ENCODE measurements around the gene SHROOM3.
A peak's percentile ranks its signal among the peaks of the same experiment; 100 is the strongest.

Gene SHROOM3

DNA sequence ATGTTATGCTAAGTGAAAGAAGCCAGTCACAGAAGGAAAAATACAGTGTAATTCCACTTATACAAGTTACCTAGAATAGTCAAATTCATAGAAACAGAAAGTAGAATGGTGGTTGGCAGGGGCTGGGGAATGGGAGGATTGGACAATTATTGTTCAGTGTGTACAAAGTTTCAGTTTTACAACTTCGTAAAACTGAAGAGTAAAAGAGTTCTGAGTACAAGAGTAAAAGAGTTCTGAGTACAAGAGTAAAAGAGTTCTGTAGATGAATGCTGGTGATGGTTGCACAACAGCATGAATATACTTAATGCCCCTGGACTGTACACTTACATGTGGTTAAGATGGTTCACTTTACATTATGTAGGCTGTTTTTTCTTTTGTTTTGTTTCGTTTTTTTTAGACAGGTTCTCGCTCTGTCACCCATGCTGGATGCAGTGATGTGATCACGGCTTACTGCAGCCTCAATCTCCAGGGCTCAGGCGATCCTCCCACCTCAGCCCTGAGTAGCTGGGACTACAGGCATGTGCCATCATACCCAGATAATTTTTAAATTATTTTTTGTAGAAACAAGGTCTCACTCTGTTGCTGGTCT is 232.0 kb downstream of the SHROOM3 start:
- FAIRE-seq: peak; percentile 10

DNA sequence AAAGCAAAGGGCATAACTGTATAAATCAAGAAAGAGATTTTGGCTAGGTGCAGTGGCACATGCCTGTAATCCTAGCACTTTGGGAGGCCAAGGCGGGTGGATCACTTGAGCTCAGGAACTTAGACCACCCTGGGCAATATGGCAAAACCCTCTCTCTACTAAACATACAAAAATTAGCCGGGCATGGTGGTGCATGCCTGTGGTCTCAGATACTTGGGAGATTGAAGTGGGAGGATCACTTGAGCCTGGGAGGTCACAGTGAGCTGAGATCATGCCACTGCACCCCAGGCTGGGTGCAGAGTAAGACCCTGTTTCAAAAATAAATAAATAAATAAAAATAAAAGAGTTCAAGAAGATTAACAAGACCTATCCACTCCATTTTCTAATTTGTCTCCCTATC is 235.6 kb downstream of the SHROOM3 start:
- no peak for FAIRE-seq

DNA sequence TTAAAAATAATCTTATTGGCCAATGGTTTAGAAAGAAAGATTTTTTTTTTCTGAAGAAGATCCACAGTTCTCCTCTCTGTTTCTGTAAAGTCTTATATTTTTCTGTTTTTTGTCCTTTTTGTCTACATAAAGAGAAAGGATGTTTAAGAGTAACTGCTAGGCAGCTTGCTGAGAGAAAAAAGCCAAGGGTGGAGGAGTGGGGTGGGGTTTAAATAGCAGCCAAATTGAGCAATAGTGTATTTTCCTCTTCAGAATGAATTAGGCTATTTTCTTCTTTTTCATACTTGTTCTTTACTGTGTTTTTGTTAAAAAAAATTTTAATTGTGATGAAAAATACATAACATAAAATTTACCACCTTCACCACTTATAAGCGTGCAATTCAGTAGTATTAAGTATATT is 238.3 kb downstream of the SHROOM3 start:
- no peak for FAIRE-seq

DNA sequence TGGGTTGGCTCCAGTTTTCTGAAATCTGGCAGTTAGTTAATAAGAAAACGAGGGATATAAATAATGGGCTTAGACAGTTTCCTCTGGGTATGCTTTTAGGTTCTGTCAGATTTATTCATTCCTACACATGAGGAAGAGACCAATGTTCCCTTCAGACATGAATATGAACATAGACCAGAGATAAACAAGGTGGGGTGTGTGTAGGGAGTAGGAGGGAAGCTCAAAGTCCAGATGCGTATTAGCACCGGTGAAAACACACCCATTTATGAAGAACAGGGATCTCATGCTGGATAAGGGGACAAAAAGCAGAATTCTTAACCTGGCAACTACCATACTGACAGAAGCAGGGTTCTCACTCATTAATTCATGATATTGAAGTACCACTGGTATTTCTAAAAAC is 240.0 kb downstream of the SHROOM3 start:
- FAIRE-seq: peak; percentile 80

DNA sequence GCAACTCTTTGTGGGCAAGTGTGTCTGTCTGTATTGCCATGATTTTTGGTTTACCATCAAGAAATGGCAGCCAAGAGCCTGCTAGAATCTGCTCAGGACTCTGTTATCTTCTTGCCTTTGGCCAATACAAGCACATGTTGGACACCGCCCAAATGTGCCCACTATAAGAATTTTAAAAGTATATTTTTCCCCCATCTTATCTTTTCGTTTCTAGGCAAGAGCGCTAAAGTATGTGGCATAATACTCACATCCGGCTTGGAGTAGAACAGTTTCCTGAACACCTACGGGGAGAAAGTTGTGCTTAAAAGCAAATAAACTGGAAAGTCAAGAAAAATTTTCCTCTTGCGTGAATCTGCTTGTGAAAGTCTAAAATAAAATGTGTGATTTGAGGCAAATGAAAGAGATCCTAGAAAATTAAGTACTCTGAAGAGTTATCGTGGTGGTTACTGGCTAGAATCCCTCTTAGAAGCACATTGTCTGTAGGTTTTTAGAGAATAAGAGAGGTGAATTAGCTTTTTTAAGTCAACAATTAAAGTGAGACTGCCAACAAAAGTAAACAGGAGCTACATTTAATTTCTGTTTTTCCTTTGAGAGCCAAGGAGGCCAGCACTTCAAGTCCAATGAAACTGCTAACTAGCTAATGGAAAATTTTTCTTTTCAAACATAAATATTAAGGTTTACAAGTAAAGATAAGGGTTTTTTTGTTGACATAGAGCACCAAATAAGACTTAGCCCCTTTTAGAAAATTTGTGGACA is 242.7 kb downstream of the SHROOM3 start:
- no peak for FAIRE-seq

DNA sequence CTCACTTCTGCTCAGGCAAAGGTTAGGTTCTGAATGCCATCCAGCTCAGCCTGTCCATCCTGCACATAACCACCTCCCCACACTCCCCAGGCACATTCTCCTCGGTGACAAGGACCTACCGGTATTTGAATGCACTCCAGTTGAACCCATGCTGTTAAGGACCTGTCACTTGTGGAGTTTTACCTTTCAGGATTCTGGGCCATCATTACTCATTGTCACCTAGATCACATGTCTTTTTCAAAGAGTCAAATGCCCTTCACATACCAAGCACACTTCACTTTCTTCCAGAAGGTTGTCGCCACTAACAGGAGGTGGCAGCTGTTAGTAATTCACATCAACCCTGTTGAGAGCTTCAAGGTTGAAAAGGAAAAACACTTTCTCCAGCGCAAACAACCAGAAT is 244.7 kb downstream of the SHROOM3 start:
- no peak for FAIRE-seq

DNA sequence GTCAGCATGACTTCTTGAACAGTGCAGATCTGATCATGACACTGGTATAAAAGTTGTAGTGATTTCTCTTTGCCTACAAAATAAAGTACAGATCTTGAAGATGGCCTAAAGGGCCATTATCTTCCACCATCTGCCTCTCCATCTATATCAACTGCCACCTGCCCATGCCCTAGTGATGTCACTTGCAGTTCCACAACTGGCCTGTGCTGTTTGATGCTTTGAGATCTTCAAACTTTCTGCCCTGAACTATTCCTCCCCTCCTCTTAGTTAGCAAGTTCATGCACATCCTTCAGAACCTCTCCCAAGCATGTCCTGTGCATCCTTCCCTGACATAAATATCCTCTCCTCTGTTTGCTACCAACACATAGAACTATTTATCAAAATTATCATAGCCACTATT is 245.9 kb downstream of the SHROOM3 start:
- no peak for FAIRE-seq

DNA sequence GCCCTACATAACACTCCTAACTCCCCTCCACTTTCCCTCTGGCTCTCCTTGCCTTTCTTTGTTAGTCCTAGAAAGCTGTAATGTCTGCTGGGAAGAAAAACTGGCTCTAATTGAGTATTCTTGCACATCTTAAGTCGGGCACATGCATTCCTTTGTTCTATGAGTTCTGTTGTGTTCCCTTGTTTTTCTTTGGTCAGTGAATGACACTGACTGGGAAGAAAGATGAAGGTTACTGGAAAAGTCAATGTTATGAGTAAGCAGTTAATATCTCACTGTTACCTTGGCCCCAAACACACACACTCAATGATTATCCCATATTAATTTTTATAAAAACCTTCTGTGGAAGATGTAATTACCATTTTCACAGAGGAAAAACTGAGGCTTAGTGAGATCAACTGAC is 247.0 kb downstream of the SHROOM3 start:
- FAIRE-seq: no peak

DNA sequence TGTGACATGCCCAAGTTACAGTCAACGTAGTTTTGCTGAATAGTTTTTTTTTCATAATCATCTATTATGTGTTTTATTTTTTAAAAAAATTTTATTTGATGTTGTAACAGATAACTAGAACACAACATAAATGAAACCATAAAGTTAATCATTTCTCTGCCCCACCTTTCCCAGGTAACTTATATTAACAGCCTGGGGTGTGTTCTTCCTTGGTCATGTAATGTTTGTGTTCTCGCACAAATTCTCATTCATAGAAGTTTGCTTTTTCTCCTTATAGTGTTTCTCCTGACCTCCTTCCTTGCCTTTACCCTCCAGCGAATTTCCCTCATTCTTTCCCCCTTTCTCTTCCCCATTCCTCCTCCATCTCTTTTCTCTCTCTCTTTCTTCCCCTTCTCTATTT is 248.1 kb downstream of the SHROOM3 start:
- FAIRE-seq: no peak

DNA sequence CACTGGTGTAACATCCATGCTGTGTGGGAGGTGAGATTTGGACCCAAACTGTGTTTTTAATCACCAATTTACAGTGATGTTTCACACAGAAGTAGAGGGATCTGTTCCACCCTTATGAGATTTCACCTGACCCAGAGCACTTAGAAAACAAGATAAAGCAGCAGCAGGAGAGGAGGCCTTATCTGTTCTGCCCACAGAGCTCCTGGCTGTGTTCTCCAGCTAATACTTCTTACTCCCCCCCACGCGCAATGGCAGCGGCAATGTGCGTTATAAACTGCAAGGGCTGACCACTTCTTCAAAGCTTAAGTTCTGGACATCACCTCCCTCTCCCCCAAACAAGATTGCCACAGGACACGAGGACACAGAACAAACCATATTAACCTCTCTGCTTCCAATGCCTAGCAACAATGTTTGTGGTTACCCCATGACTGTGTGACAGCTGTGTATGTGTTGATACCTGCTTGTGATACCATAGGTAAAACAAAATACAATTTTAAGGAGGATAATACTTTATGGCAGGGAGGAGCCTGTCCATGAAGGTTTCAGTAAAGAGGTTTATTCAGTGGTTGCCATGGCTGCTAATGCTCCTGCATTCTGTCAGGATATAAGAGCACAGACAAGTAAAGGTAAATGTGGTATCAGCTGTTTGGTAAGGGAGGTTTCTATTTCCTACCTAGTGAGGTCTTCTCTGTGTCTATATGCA is 252.9 kb downstream of the SHROOM3 start:
- FAIRE-seq: no peak

DNA sequence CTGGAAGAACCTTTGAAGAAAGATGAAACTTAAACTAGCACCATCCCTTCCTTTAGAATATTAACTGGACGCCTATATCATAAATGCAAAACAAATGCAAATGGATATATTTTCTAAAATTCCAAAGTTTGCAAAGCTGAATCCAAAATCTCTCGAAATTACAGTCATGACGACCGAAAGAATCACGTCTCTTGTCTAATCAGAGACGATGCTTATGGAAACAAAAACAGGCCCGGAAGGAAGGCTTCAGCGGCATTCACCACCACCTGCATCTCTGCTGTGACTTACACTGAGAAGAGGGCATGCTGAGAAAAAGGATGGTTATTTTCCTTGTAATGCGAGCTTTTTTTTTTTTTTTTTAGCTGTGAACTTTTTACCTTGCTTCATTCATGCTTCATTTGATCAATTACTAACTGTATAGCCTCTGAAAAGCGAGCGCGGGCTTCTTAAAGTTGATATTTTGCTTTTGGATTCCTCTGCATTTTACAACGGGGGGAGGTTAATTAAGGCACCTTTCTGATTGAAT is 253.7 kb downstream of the SHROOM3 start:
- no peak for FAIRE-seq

DNA sequence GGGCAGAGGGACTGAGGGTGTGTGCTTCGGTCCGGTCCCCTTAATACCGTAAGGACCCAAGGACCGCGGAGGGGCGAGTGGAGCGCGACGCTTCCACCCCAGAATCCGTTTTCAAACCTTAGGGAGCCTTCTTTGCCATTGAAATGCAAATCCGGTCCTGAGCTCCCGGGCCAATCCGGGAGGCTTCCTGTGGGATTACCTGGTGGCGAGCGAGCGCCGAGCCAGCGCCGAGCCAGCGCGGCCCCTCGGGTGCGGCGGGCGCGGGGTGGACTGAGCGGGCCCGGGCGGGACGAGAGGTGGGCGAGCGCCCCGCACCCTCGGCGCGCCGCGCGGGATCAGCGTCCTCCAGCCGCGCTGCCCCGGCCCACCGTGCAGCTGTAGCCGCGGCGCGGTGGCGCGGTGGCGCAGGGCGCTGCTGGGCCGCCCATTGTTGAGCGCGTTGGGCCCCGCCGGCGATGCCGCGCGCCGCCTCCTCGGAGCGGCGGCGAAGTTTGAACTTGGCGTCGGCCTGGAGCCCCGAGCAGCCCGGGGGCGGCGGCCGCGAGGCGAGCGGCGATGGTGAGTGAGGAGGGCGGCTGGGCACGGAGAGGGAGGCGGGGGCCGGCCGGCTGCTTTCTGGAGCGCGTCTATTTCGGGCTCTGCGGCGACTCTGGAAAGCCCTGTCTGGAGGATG is 254.3 kb downstream of the SHROOM3 start:
- FAIRE-seq: no peak

DNA sequence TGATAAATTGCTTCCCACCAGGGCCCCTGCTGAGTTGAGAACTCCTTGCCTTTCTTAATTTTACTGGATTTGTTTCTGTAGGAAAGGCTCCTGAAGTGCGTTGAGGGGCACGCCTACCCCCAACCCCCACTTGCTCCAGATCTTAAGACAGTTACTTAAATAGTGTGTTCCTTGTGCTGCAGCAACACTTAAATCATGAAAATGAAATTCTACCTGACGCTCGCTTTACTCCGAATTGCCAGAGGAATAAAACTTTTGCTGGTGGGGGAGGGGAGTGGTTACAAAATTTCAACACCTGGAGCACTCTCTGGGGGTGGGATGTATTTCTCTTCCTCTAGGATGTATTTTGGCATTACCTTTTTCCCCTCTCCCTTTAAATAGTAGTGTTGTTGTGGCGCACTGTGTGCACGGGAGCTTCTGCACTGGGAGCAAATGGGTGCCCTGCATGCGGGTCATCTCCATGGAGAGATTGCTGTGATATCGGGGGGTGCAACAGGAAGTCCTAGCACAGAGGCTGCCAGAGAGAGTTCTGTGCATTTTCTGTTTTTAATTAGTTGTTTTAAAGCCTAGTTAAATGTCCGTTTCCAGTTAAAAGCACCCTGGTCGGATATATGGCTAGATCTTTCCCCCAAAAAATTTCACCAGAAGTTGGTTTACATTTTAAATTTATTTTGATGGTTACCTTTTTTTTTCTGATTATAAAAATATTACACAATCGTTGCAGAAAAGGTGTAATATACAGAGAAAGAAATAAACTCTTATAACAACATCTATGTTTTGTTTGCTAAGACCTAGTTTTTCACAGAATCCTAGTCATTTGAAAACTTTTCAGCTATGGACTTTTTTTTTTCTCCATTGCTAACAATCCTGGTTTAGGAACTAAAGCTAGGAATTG is 255.2 kb downstream of the SHROOM3 start:
- FAIRE-seq: peak; percentile 60

DNA sequence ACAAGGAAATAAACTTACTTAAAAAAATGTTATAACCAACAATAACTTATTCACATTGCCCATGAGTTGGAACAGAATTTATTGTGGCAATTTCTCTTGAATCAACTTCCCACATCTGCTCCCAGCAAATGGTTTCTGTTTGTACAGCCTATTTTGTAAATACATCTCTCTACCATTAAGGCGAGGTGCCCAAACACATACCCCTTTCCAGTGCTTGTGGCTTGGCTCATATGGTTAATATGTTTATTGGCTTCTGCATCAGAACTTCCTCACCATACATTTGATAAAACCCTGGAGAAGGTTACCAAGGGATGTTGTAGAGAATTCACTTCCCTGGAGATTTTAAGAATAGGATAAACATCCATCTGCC is 255.9 kb downstream of the SHROOM3 start:
- FAIRE-seq: no peak

DNA sequence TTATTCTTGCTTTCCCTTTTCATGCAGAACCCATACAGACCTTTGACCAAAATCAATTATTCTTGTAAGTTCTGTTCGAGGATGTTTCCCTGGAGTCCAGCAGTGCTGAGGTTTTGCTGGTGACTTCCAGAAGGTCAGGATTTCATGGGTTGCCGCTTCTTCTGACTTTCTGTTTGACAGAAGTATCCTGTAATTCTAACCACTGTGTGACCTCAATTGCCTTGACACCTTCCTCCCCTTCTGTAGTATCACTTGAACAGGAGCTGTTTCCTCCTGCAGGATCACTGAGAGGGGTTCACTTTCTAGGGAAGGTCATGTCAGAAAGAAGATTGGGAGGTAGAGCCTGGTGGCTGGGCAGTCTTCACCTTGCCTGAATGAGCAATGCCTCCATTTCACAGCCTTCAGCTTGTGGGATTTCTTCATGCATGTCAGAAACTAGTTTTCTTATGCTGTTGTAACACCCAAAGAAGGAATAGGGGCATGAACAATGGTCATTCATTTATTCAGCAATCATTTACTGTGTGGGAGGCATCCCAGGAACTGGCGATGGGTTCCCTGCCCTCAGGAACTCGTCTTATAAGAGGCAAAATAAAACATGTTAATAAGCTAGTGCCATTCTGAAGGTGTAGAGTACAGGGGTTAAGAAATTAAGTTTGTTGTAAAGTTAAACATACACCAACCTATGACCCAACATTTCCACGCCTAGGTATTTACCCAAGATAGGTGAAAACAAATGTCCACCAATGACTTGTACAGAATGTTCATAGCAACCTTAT is 257.0 kb downstream of the SHROOM3 start:
- peak; percentile 21 for FAIRE-seq

DNA sequence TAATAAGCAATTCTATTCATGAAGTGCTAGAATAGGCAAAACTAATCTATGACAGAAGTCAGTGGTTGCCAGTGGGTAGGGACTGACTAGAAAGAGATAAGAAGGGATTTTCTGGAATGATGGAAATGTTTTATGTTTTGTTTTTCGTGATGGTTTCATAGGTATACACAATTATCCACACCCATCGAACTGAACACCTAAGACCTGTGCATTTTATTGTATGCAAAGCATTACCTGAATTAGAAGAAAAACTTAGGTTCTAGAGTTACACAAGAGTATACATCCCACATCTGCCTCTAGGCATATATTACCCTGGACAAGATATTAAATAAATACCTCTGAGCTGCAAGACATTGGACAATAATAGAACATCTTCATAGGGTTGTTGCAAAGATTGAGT is 257.7 kb downstream of the SHROOM3 start:
- FAIRE-seq: no peak

DNA sequence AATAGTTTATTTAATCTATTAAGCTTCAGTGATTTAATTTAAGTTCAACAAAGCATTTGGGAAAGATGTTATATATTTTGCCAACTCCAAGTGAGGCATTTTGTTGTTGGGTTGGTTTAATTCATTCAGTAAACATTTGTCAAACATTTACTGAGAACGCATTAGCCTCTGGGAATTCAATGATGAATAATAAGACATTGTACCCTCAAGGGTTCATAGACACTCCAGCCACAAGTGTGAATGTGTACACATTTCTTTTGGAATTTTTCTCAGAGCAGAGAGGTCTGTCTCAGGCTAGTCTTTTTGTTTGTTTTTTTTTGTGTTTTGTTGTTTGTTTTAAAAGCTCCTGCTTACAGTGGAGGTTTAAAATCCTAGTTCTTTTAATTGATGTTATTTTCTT is 259.0 kb downstream of the SHROOM3 start:
- no peak for FAIRE-seq

DNA sequence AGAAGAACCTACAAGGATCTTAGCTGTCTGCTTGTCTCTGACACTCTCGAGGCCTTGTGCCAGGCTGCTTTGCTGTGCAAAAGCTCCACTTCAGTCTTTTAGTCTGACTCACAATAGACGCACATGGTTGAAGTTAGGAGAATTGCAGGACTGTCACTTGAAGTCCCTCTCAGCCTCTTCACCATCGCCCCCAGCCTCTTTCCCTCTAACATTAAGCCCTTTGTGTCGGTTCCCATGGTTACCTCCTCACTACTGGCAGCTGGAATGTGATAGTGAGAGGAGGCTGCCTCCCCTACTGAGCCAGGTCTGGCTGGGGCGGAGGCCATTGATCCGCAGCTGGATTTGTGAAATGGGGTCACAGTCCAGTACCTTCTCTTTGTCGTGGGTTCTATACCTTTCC is 261.1 kb downstream of the SHROOM3 start:
- no peak for FAIRE-seq

DNA sequence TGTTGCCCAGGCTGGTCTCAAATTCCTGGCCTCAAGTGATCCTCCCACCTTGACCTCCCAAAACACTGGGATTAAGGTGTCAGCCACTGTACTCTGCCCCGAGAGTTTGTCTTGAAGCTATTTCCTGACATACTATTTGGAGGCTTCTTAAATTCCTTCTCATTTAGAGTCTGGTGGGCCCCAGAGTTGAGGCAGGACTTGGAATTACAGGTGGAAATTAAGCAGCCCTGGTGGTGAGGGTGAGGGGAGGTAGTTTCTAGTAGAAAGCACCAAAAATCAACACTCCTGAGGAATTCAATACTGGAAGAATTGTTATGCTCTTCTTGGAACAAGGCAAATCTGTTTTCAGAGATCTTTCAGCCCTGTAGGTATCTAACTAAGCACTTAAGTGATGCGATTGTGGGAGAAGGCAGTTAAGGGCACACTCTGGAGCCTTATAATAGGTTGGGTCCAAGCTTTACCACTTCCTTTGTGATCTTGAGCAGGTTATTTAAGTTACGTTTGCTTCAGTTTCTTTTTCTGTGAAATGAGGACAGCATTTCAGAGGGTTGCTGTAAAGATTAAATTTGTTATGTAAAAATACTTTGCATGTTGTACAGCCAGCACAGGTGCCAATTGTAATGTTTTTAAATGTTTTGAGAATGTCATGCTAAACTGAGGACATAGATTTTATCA is 262.2 kb downstream of the SHROOM3 start:
- no peak for FAIRE-seq

DNA sequence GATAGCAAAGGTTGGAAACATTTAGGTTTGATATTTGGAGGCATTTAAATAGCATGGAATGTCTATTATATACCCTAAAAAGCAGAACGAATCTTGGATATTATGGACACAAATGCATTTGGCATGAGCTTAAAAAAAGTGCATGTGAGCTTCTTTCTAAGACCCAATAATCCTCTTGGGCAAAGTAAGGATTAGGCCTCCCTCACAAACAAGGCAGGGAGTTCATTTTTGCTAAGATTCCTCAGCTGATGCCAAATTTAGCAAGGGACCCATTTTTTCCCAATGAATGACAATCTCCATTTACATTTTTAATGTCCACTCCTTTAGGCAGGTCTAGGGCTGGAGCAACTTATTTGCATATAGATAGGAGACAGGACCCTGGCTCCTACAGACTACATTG is 263.1 kb downstream of the SHROOM3 start:
- FAIRE-seq: no peak

DNA sequence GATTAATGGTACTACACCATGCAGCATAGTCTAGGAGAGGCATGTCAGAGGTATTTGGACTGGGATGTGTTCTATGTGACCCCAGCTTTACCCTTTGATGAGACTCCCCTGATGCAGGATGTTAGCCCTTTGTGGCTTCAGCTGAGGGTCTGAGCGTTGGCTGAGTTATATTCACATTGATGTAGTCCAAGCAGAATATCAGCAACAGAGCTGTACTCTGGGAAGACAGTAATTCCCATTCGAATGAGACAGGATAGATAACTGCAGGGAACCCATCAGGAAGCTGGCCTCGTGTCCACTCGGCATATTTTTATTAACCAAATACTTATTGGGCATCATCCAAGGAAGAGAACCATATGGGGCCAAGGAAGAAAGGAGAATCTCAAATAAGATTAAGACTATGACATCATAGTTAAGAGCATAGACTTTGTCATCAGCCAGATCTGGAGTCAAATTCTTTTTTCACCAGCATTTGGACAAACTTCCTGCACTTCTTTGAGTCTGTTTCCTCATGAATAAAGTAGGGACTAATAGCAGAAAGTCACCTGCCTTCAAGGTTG is 264.8 kb downstream of the SHROOM3 start:
- no peak for FAIRE-seq

Data from colon (tissue), 2 donors.